Subcutaneous abdominal adipose tissue (tissue), 5 donors: ENCODE results near the gene CFHR4.
"Not testable (repeated sequence)": the region's sequence is repeated elsewhere in the genome, so short reads cannot be mapped to it uniquely, and the experiment has no call there.

Experiments
- H3K27ac ChIP-seq: one replicate; pipeline ENCODE4 v1.7.0; 2013; ENCODE audit warnings: low read depth, mild to moderate bottlenecking, inconsistent platforms, low read length, moderate library complexity
- H3K27me3 ChIP-seq, 5 donors: one replicate each; pipeline ENCODE4 v1.7.0; 2013; ENCODE audit warnings: low read length in 5 of 5, inconsistent platforms in 1 of 5; ENCODE audit not compliant: control insufficient read depth in 5 of 5, insufficient read depth in 4 of 5
- H3K36me3 ChIP-seq, 5 donors: one replicate each; pipeline ENCODE4 v1.7.0; 2013; ENCODE audit warnings: low read length in 5 of 5; ENCODE audit not compliant: control insufficient read depth in 5 of 5, insufficient read depth in 5 of 5
- H3K4me1 ChIP-seq, 5 donors: one replicate each; pipeline ENCODE4 v1.7.0; 2013; ENCODE audit warnings: low read length in 5 of 5, mild to moderate bottlenecking in 3 of 5, moderate library complexity in 1 of 5; ENCODE audit not compliant: control insufficient read depth in 5 of 5, insufficient read depth in 5 of 5
- H3K4me3 ChIP-seq, 5 donors: one replicate each; pipeline ENCODE4 v1.7.0; 2013; ENCODE audit warnings: low read length in 5 of 5, low read depth in 1 of 5
- H3K9ac ChIP-seq, 5 donors: one replicate each; pipeline ENCODE4 v1.7.0; 2013; ENCODE audit warnings: low read length in 5 of 5, mild to moderate bottlenecking in 4 of 5, moderate library complexity in 3 of 5
- H3K9me3 ChIP-seq, 5 donors: one replicate each; pipeline ENCODE4 v1.7.0; 2013; ENCODE audit warnings: low read length in 5 of 5; ENCODE audit not compliant: control insufficient read depth in 5 of 5
- donor health status: healthy.
- donor health status: healthy.
- donor health status: healthy.
- donor health status: healthy.
- donor health status: healthy.

CFHR4 gene

DNA sequence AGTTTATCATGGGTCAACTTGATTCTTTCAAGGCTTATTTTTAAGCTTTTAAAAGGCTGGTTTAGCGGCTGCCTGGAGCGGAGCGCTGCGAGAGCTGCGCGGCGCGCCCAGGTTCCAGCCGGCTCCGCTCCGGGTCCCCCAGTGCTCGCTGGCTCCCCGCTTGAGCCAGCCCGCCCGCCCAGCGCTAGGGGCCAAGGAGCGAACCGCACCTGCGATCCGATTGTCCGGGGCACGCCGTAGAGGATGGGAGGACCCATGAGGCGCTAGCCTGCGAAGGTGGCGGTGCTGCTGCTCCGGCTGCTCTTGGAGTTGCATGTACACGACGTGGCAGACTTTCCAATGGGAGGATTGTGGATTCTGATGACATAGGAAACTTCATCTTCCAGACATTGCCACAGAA is 9.9 kb upstream of the CFHR4 start:
- no peak overlapping the region for H3K4me3 ChIP-seq
- no peaks in the 10 kb centered on the region for H3K9me3 ChIP-seq
- H3K27me3 ChIP-seq: peaks cover 0 to 6% (median 0%) of the 10 kb centered on the region in 5 donors
- H3K36me3 ChIP-seq: no peaks in the 10 kb centered on the region
- peaks cover 0 to 4% (median 0%) of the 10 kb centered on the region in 5 donors for H3K4me1 ChIP-seq
- H3K27ac ChIP-seq: no peak overlapping the region
- no peak overlapping the region for H3K9ac ChIP-seq

DNA sequence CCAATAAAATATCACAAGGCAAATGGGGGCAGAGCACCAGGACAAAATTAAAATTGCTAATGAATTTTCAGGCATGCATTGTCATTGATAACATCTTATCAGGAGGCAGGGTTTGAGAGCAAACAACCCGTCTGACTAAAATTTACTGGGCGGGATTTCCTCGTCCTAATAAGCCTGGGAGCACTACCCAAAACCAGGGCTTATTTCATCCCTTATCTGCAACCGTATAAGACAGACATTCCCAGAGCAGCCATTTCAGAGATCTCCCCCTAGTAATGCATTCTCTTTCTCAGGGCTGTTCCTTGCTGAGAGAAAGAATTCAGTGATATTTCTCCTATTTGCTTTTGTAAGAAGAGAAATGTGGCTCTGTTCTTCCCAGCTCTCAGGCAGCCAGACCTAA is 1.3 kb upstream of the CFHR4 start:
- not testable (repeated sequence) for H3K27me3 ChIP-seq, H3K9ac ChIP-seq, H3K4me1 ChIP-seq, H3K27ac ChIP-seq, H3K36me3 ChIP-seq, H3K9me3 ChIP-seq, H3K4me3 ChIP-seq

DNA sequence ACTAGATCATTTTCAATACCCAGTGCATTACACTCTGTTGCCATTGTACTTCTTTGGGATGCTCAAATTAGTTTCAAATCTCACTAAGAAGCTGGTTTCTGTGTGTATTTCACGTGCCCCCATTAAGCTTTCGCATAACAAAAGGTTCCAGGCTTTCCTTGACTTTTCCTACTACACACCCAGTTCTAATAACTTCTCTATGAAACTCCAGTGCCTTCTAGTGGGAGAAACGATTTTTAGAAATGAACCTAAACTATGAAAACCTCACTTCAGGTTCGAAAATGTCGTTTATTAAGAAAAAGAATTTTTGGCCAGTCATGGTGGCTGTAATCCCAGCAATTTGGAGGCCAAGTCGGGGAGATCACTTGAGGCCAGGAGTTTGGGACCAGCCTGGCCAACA is 2.8 kb downstream of the CFHR4 start:
- no peak overlapping the region for H3K9ac ChIP-seq
- H3K4me1 ChIP-seq: no peaks in the 10 kb centered on the region
- no peaks in the 10 kb centered on the region for H3K36me3 ChIP-seq
- no peaks in the 10 kb centered on the region for H3K27me3 ChIP-seq
- no peak overlapping the region for H3K27ac ChIP-seq
- H3K9me3 ChIP-seq: peaks cover 0 to 3% (median 0%) of the 10 kb centered on the region in 5 donors
- H3K4me3 ChIP-seq: no peak overlapping the region

DNA sequence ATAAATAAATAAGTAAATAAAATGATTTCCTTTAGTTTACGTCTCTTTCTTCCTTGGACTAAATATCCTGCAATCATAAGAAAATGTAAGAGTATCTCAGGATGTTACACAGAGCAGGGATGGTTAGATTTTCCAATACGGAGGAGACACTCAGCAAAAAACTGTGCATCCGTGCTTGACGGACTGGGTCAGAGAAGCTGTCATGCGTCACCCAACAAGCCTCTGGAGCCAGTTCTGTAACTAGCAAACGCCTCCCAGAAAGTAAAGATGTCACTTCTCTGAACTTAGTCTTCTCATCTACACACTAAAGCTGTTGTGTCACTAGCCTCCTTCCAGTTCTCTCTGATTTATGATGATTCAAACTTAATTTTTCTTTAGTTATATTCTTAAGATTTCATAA is 3.4 kb downstream of the CFHR4 start:
- Histone ChIP-seq H3K4me1 (no peaks in the 10 kb centered on the region), H3K27me3 (no peaks in the 10 kb centered on the region), H3K4me3 (no peak overlapping the region), H3K9me3 (peaks cover 0 to 3% (median 0%) of the 10 kb centered on the region in 5 donors), H3K27ac (no peak overlapping the region), H3K36me3 (no peaks in the 10 kb centered on the region), H3K9ac (no peak overlapping the region)

DNA sequence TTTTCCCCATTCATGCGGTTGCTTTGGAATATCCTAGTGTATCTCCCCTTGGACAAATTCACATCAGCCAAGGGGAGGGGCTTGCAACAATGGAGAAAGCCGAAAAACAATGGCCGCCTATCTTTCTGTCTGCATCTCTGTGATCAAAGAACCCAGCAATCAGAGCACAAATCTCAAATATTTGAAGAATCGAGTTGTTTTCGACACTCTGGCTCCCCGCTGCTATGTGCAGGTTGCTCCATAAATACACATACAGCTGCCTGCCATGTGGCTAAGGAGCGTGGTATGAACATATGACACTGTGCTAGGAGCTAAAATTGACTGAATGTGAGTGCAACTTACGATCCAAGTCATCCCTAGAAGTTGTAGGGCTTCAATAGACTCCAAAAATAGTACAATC is 8.5 kb downstream of the CFHR4 start:
- peak overlapping the region in 1 of 5 donors; percentile 13 for H3K4me3 ChIP-seq
- H3K36me3 ChIP-seq: no peaks in the 10 kb centered on the region

DNA sequence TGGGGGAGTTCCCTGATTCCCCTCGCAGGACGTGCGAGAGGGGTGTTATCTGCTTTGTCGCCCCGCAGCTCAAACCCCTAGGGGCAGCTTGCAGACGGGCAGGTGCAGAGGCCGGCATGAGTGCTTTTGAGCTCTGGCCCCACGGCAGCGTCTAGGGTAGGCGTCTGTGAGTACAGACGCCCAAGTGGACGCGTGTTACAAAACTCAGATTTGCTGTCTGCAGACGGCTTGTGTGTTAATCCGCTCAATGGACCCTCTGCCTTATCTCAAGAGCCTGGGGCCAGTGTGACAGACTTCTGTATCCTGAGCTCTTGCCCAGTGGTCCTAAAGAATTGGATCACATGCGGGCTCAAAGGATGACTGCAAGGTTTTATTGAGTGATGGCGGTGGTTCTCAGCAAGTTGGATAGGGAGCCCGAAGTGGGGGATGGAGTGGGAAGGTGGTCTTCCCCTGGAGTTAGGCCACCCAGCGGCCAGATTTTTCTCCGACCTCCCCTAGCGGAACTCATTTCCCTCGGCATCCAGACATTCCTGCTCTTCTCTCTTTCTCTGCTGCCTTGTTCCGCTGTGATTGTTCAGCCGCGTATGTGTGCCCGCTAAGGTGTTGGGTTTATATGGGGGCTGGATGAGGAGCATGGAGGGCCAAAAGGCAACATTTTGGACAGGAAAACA is 9.4 kb downstream of the CFHR4 start:
- Histone ChIP-seq H3K4me3 (peak overlapping the region in 1 of 5 donors; percentile 31), H3K27ac (no peak overlapping the region), H3K36me3 (no peaks in the 10 kb centered on the region), H3K9ac (no peak overlapping the region), H3K27me3 (peaks cover 0 to 10% (median 8%) of the 10 kb centered on the region in 5 donors), H3K4me1 (peaks cover 0 to 6% (median 0%) of the 10 kb centered on the region in 5 donors), H3K9me3 (no peaks in the 10 kb centered on the region)

More for the DNA sequence above, 8.5 kb downstream of the CFHR4 start:
- H3K9me3 ChIP-seq: no peaks in the 10 kb centered on the region
- H3K27ac ChIP-seq: no peak overlapping the region
- peaks cover 0 to 10% (median 8%) of the 10 kb centered on the region in 5 donors for H3K27me3 ChIP-seq
- H3K4me1 ChIP-seq: peaks cover 0 to 6% (median 0%) of the 10 kb centered on the region in 5 donors
- H3K9ac ChIP-seq: no peak overlapping the region

DNA sequence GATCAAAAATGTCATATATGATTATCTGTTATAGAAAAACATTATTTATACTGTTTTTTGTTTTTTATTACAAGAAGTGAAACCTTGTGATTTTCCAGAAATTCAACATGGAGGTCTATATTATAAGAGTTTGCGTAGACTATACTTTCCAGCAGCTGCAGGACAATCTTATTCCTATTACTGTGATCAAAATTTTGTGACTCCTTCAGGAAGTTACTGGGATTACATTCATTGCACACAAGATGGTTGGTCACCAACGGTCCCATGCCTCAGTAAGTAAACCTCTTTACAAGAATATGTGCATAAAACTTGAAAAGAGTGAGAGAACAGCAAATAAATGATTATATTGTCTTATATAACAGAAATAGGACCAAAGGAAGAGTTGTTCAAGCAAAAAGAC is 14.5 kb downstream of the CFHR4 start:
- no peak overlapping the region for H3K27ac ChIP-seq
- H3K36me3 ChIP-seq: no peaks in the 10 kb centered on the region

DNA sequence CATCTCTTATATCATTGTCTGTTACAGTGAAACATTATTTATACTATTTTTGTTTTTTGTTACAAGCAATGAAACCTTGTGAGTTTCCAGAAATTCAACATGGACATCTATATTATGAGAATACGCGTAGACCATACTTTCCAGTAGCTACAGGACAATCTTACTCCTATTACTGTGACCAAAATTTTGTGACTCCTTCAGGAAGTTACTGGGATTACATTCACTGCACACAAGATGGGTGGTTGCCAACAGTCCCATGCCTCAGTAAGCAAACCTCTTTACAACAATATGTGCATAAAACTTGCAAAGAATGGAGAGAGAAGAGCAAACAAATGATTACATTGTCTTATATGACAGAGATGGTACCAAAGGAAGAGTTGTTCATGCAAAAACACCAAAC is 22.4 kb downstream of the CFHR4 start:
- Histone ChIP-seq H3K4me1 (no peaks in the 10 kb centered on the region), H3K27me3 (no peaks in the 10 kb centered on the region), H3K36me3 (no peaks in the 10 kb centered on the region), H3K4me3 (no peak overlapping the region), H3K9ac (no peak overlapping the region), H3K27ac (no peak overlapping the region), H3K9me3 (no peaks in the 10 kb centered on the region)

More for the DNA sequence above, 14.5 kb downstream of the CFHR4 start:
- peaks cover 0 to 2% (median 0%) of the 10 kb centered on the region in 5 donors for H3K9me3 ChIP-seq
- peaks cover 0 to 7% (median 3%) of the 10 kb centered on the region in 5 donors for H3K27me3 ChIP-seq
- no peak overlapping the region for H3K4me3 ChIP-seq
- no peak overlapping the region for H3K9ac ChIP-seq
- peaks cover 0 to 5% (median 0%) of the 10 kb centered on the region in 5 donors for H3K4me1 ChIP-seq

DNA sequence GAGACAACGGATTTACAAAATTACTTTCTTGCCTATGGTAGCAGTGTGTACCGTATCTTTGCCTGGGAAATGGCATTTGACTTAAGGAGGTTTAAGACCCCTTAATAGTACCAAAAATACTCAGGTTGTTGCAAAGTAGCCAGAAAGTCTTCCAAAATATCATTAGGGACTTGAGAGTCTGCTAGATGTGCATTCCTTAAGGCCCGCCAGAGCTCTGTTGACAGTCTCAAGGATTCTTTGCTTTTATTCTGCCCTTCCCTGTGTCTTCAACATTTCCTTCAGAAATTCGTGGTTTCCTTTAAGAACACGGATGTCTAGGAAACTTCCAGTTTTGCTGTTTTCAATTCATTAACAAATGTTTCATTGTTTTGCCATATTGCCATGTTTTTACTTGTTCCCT is 24.4 kb downstream of the CFHR4 start:
- H3K9me3 ChIP-seq, H3K9ac ChIP-seq, H3K4me3 ChIP-seq, H3K4me1 ChIP-seq, H3K27ac ChIP-seq, H3K27me3 ChIP-seq, H3K36me3 ChIP-seq: not testable (repeated sequence)

DNA sequence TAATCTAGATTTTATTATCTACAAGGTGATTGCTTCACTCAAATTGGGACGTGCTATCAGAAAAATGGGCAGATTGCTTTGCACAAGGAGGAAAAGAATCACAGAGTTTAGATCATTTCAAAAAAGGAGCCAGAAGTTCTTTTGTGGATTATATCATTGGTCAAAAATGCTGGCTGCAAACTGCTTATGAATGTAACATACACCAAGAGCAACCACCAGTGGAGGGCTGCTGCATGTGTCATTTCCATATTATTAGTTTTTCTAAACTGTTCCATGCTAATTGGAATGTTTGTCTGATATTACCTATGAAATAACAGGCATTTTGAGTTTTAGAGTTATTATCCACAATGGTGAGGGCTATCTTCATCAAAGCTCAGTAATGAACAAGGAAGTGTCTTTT is 39.0 kb downstream of the CFHR4 start:
- not testable (repeated sequence) for H3K27me3 ChIP-seq, H3K9ac ChIP-seq, H3K36me3 ChIP-seq, H3K4me1 ChIP-seq, H3K27ac ChIP-seq, H3K9me3 ChIP-seq, H3K4me3 ChIP-seq
